ENCODE data around the gene ZPR1.

DNA sequence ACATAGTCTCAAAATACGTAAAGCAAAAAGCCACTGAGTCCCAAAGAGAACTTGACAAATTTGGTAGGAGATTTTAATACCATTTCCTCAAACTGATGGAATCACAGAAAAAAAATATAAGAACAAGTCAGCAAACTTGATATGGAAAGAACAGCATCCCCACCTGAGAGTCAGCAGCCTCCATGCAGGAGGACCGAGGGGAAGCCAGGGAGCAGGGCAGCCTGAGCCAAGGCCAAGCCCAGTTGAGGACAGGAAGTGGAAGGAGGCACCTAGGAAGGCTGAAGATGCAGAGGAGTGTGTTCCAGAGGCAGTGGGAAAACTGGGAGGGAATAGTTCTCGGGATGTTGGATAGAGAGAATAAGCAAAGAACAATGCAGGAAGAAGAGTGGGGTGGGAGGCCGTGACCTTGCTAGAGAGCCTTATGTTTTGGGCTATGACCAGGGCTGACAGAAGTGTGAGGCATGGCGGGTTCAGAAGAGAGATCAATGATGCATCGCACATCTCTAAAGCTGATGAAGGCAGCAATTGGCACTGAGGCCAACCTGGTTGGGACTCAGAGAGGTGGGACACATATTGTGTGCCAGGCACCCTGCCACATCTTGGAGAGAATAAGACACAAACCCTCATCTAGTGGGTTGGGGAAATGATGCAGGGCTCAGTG, 19.9 kb upstream of the ZPR1 start:
- TF ChIP-seq, protein P1, sequence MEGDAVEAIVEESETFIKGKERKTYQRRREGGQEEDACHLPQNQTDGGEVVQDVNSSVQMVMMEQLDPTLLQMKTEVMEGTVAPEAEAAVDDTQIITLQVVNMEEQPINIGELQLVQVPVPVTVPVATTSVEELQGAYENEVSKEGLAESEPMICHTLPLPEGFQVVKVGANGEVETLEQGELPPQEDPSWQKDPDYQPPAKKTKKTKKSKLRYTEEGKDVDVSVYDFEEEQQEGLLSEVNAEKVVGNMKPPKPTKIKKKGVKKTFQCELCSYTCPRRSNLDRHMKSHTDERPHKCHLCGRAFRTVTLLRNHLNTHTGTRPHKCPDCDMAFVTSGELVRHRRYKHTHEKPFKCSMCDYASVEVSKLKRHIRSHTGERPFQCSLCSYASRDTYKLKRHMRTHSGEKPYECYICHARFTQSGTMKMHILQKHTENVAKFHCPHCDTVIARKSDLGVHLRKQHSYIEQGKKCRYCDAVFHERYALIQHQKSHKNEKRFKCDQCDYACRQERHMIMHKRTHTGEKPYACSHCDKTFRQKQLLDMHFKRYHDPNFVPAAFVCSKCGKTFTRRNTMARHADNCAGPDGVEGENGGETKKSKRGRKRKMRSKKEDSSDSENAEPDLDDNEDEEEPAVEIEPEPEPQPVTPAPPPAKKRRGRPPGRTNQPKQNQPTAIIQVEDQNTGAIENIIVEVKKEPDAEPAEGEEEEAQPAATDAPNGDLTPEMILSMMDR (IDR thresholded peaks at IDR 0.05; ENCODE audit: low read depth, low read length, missing input control): no peak
- TF ChIP-seq TAF1 (conservative IDR thresholded peaks at IDR 0.05) (no peak), SP1 (IDR thresholded peaks at IDR 0.05) (no peak), GABPA (IDR thresholded peaks at IDR 0.05 in 1 of 2, conservative IDR thresholded peaks at IDR 0.05 in 1 of 2) (no peak), YY1 (IDR thresholded peaks at IDR 0.05) (no peak), RAD21 (IDR thresholded peaks at IDR 0.05) (no peak)
- TF ChIP-seq, protein P2, sequence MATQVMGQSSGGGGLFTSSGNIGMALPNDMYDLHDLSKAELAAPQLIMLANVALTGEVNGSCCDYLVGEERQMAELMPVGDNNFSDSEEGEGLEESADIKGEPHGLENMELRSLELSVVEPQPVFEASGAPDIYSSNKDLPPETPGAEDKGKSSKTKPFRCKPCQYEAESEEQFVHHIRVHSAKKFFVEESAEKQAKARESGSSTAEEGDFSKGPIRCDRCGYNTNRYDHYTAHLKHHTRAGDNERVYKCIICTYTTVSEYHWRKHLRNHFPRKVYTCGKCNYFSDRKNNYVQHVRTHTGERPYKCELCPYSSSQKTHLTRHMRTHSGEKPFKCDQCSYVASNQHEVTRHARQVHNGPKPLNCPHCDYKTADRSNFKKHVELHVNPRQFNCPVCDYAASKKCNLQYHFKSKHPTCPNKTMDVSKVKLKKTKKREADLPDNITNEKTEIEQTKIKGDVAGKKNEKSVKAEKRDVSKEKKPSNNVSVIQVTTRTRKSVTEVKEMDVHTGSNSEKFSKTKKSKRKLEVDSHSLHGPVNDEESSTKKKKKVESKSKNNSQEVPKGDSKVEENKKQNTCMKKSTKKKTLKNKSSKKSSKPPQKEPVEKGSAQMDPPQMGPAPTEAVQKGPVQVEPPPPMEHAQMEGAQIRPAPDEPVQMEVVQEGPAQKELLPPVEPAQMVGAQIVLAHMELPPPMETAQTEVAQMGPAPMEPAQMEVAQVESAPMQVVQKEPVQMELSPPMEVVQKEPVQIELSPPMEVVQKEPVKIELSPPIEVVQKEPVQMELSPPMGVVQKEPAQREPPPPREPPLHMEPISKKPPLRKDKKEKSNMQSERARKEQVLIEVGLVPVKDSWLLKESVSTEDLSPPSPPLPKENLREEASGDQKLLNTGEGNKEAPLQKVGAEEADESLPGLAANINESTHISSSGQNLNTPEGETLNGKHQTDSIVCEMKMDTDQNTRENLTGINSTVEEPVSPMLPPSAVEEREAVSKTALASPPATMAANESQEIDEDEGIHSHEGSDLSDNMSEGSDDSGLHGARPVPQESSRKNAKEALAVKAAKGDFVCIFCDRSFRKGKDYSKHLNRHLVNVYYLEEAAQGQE (IDR thresholded peaks at IDR 0.05): no peak
- TF ChIP-seq, protein P3, sequence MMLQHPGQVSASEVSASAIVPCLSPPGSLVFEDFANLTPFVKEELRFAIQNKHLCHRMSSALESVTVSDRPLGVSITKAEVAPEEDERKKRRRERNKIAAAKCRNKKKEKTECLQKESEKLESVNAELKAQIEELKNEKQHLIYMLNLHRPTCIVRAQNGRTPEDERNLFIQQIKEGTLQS (IDR thresholded peaks at IDR 0.05): no peak

All from liver (tissue), 3 donors.